ENCODE measurements around the gene ERICH3. TPM values are rescaled to one million over a fixed set of nuclear protein-coding genes. Genes with fewer than 3 reads are reported as not detected.

ERICH3 gene, protein sequence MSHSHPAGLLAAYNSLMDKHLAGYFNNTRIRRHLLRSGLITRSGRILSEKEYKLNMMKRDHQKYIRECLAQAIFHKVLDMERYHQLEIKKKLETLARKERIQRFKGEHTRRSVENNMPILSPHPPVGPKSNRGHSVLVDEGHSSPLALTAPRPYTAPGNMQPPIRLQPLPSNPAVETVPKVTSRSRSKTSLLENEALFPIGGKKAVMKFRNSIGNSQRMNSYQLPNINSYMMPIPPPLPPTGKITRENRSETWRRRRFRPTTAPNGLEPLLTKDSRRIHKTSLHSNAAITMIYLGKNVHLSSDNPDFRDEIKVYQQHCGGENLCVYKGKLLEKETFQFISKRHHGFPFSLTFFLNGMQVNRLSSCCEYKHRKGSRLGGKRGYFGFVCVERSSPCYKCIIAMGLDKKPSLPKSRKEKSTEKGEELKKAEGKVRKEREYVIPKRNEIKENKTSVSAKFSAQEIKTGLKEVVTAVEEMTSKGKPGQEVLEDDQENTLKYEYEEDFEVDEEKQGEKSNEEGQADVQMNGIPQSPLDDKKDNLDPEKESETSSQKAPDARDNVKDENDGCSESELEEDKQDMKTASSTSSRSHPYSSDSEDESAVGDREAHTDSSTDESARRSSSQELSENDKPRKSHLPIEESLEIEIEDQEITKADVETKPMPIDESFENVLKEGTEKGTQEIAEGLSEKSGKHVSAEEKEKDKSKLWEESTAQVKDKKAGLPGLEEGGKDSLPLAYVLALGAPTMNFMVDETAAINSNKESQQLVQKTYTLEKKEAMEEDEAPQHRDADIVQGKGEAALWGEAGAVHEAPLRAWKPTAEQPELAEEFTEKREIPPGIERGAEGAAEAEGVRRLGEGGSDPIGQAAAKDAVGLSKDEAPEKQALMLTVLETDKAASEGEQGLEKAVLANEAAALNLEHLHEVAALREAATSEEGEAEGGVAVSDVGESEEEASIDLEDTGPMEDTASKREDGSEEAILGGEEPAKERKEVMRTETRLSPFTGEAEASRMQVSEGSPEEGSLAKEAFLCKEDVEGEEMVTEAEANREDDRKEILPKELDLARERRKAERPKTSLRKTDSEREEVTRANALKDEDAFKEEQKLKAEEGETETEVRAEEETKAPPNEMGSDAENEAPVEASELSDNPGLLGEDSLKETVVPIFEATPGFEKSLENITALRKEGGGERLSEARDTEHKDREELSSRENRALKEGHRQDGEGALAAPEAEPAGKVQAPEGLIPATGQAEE (N-terminal part only)
- 0.03 TPM in 1 of 2 replicates, not detected in the other for total RNA-seq (ENCODE audit: low replicate concordance)

DNA sequence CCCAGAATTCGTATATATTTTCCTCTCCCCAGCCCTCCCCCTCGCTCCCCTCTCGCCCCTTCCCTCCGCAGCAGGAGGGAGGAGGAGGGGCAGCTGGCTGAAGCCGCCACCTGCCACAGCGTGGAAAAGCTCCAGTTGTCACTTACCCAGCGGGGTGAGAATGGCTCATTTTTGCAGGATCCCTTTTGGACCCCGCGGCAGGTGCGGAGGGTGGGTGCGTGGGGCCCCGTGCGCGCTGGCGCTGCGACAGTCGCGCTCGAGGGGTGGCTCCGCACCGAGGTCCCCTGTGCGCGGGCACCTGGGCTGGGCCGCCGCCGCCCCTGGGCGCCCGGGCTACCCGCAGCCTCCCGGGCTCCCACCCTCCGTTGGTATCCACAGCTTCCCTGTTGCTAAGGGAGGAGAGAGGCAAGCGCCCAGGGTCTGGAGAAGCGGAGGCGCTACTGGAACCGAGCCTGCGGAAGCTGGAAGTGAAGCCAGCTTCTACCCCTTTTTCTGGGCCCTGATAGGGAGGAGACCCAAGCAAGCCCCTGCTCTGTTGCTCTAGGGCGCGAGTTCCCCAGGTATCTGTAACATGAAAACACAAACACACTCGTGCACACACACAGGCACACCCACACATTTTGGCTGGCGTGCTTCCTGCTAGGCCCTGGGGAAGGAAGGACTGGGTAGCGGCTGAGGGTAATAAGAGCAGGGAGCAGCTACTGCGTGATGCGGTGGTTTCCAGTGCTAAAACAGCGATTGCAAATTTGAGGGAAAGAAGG lies at the start of gene ERICH3:
TSS of gene ERICH3 (minus strand) at position 442 of the 761 bp plus-strand sequence. CDS start at position 169, 273 bp downstream.
- Histone ChIP-seq H3K27me3 (peaks cover 11% of the 10 kb centered on the region), H4K20me1 (ENCODE audit: low read depth) (no peaks in the 10 kb centered on the region), H3K9me3 (ENCODE audit: low read depth) (no peaks in the 10 kb centered on the region), H2AFZ (replicated peaks) (peak within 1 kb of the TSS; percentile 87), H3K36me3 (no peaks in the 10 kb centered on the region), H3K79me2 (ENCODE audit: low read depth) (no peaks in the 10 kb centered on the region), H3K9ac (no peak within 1 kb of the TSS), H3K4me2 (peak within 1 kb of the TSS; percentile 77), H3K4me3 (peak within 1 kb of the TSS; percentile 45), H3K4me1 (no peaks in the 10 kb centered on the region), H3K27ac (no peak within 1 kb of the TSS), H3F3A (ENCODE audit: low read depth) (no peaks in the 10 kb centered on the region)
- Mint-ChIP-seq H3K27ac (no peak within 1 kb of the TSS), H3K4me1 (no peaks in the 10 kb centered on the region), H3K36me3 (no peaks in the 10 kb centered on the region), H3K27me3 (ENCODE audit: insufficient read depth, low read depth) (peaks cover 5% of the 10 kb centered on the region), H3K4me3 (no peak within 1 kb of the TSS), H3K9me3 (peaks cover 23% of the 10 kb centered on the region)
- peak; percentile 27 for DNase-seq (ENCODE audit: low spot score)
- TF ChIP-seq EZH2 (IDR thresholded peaks at IDR 0.05) = no peak
- TF ChIP-seq, protein P1, sequence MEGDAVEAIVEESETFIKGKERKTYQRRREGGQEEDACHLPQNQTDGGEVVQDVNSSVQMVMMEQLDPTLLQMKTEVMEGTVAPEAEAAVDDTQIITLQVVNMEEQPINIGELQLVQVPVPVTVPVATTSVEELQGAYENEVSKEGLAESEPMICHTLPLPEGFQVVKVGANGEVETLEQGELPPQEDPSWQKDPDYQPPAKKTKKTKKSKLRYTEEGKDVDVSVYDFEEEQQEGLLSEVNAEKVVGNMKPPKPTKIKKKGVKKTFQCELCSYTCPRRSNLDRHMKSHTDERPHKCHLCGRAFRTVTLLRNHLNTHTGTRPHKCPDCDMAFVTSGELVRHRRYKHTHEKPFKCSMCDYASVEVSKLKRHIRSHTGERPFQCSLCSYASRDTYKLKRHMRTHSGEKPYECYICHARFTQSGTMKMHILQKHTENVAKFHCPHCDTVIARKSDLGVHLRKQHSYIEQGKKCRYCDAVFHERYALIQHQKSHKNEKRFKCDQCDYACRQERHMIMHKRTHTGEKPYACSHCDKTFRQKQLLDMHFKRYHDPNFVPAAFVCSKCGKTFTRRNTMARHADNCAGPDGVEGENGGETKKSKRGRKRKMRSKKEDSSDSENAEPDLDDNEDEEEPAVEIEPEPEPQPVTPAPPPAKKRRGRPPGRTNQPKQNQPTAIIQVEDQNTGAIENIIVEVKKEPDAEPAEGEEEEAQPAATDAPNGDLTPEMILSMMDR (IDR thresholded peaks at IDR 0.05) = no peak
- TF ChIP-seq EZH2phosphoT487 (IDR thresholded peaks at IDR 0.05) = no peak

DNA sequence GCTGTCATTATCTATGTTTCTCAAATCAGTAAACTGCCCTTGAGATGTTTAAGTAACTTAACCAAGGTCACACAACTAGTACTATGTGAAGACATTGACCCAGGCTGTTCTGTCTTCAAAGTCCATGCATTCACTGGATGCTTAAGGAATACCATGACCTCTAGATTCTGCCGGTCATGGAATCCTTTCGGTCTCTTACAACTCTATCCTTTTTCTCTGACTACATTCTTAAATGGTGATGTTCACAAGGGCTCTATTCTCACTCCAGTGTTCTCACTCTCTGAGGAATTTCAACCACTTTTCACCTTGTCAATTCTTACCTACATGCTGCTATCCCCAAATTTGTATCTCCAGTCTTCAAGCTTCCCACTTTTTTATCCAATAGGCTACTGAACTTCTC lies 44.0 kb upstream of the ERICH3 start:
- no peaks in the 10 kb centered on the region for H4K20me1 ChIP-seq (ENCODE audit: low read depth)
- no peak overlapping the region for H3K4me3 Mint-ChIP-seq
- H3K36me3 Mint-ChIP-seq = no peaks in the 10 kb centered on the region
- peaks cover 10% of the 10 kb centered on the region for H3K4me1 Mint-ChIP-seq
- no peak overlapping the region for H3K4me3 ChIP-seq
- H3K9me3 ChIP-seq (ENCODE audit: low read depth) = no peaks in the 10 kb centered on the region
- H3K36me3 ChIP-seq = no peaks in the 10 kb centered on the region
- H3K4me2 ChIP-seq = no peak overlapping the region
- H3K79me2 ChIP-seq (ENCODE audit: low read depth) = no peaks in the 10 kb centered on the region
- TF ChIP-seq EZH2 (IDR thresholded peaks at IDR 0.05) (no peak), EZH2phosphoT487 (IDR thresholded peaks at IDR 0.05) (no peak)
- TF ChIP-seq, protein P1 (IDR thresholded peaks at IDR 0.05) = no peak
- H3K27me3 Mint-ChIP-seq (ENCODE audit: insufficient read depth, low read depth) = no peaks in the 10 kb centered on the region
- H3K27ac ChIP-seq = no peak overlapping the region
- no peak for DNase-seq (ENCODE audit: low spot score)
- H3K9ac ChIP-seq = no peak overlapping the region
- H3K27me3 ChIP-seq = no peaks in the 10 kb centered on the region
- H2AFZ ChIP-seq (replicated peaks) = no peak overlapping the region
- H3K9me3 Mint-ChIP-seq = no peaks in the 10 kb centered on the region
- no peak overlapping the region for H3K27ac Mint-ChIP-seq
- H3K4me1 ChIP-seq = peaks cover 14% of the 10 kb centered on the region
- no peaks in the 10 kb centered on the region for H3F3A ChIP-seq (ENCODE audit: low read depth)

DNA sequence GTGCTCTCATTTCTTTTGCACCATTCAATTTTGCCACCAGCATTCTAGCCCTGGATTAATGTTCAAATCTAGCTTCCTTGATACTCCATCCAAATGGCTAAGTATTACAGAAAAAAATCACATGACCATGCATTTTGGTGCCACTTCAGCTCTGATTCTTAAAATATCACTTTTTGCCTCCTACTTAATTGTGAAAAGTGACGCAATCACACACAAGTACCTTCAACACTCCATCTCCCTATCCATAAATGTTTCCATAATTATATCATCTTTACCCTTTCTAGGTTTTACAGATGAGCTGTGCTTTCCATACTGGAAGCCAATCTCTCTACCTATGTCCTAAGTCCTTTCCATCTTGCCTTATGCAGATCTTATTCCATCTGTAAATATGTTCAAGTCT lies 43.2 kb upstream of the ERICH3 start:
- no peaks in the 10 kb centered on the region for H3K9me3 Mint-ChIP-seq
- H3K36me3 ChIP-seq = no peaks in the 10 kb centered on the region
- no peaks in the 10 kb centered on the region for H3K27me3 Mint-ChIP-seq (ENCODE audit: insufficient read depth, low read depth)
- H3K4me1 ChIP-seq = peaks cover 17% of the 10 kb centered on the region
- H4K20me1 ChIP-seq (ENCODE audit: low read depth) = no peaks in the 10 kb centered on the region
- no peak overlapping the region for H3K9ac ChIP-seq
- peaks cover 10% of the 10 kb centered on the region for H3K4me1 Mint-ChIP-seq
- no peak for DNase-seq (ENCODE audit: low spot score)
- no peaks in the 10 kb centered on the region for H3K79me2 ChIP-seq (ENCODE audit: low read depth)
- TF ChIP-seq, protein P1 (IDR thresholded peaks at IDR 0.05) = no peak
- TF ChIP-seq EZH2phosphoT487 (IDR thresholded peaks at IDR 0.05) (no peak), EZH2 (IDR thresholded peaks at IDR 0.05) (no peak)
- H3K9me3 ChIP-seq (ENCODE audit: low read depth) = no peaks in the 10 kb centered on the region
- no peak overlapping the region for H3K4me3 Mint-ChIP-seq
- H3K4me2 ChIP-seq = no peak overlapping the region
- no peak overlapping the region for H3K27ac ChIP-seq
- H3K4me3 ChIP-seq = no peak overlapping the region
- H3K27me3 ChIP-seq = no peaks in the 10 kb centered on the region
- H3K36me3 Mint-ChIP-seq = no peaks in the 10 kb centered on the region
- no peak overlapping the region for H2AFZ ChIP-seq (replicated peaks)
- no peaks in the 10 kb centered on the region for H3F3A ChIP-seq (ENCODE audit: low read depth)
- no peak overlapping the region for H3K27ac Mint-ChIP-seq

Measured in neural progenitor cell (in vitro differentiated cells).